Right lobe of liver (tissue), 4 donors: ENCODE data around the gene CLOCK.

Experiments
- CTCF ChIP-seq, 4 donors: fragments of 200-600 bp in 3 of 4; fragments of 450-650 bp in 1 of 4; IDR thresholded peaks; one replicate each; pipeline versions ENCODE4 v1.5.1 to v1.8.0; 2016 to 2022; ENCODE audit warnings: antibody characterized with exemption in 4 of 4, mild to moderate bottlenecking in 2 of 4
- POLR2A ChIP-seq: fragments of 450-650 bp; IDR thresholded peaks from one replicate; pipeline ENCODE4 v1.6.1; 2017; ENCODE audit warnings: antibody characterized with exemption, mild to moderate bottlenecking
- donor health status: DM: no; HTN: no; CAD: no.
- donor health status: DM: no; HTN: no; CAD: no.
- donor health status: DM: no; HTN: yes; CAD: no.

- TF ChIP-seq CTCF (IDR thresholded peaks at IDR 0.05) (no peak), POLR2A (no peak)
Observed at GRCh38 chr4:55469979-55470378, 76.7 kb downstream of the CLOCK start.
